Transverse colon (tissue), 4 donors: ENCODE results near the gene SLC19A1. TPM values are rescaled to one million over a fixed set of nuclear protein-coding genes. Genes with fewer than 3 reads are reported as not detected.

Experiments used
- DNase-seq: peaks from one replicate; pipeline ENCODE4 v3.0.0-alpha.2; 2019
- H3K27ac ChIP-seq, 4 donors: fragments of 200-600 bp; sonication (generic); 2 replicates each; pipeline ENCODE4 v1.5.1; 2016 to 2018; ENCODE audit warnings: inconsistent platforms in 4 of 4
- H3K27me3 ChIP-seq: fragments of 200-600 bp; sonication (generic); 2 replicates; pipeline ENCODE4 v1.5.1; 2017; ENCODE audit warnings: inconsistent platforms
- H3K36me3 ChIP-seq, 4 donors: fragments of 200-600 bp; sonication (generic); 2 replicates each; pipeline ENCODE4 v1.5.1; 2017 to 2019; ENCODE audit warnings: inconsistent platforms in 4 of 4
- H3K4me1 ChIP-seq, 4 donors: fragments of 200-600 bp; sonication (generic); 2 replicates each; pipeline ENCODE4 v1.5.1; 2017 to 2020; ENCODE audit warnings: inconsistent platforms in 4 of 4
- H3K4me3 ChIP-seq, 4 donors: fragments of 200-600 bp; sonication (generic); 1 replicate in 1 of 4; 2 replicates in 3 of 4; pipeline versions ENCODE4 v1.5.1 to v1.6.1; 2017 to 2019; ENCODE audit warnings: inconsistent platforms in 4 of 4
- H3K9me3 ChIP-seq, 2 donors: fragments of 200-600 bp; sonication (generic); 2 replicates each; pipeline ENCODE4 v1.5.1; 2017 to 2019; ENCODE audit warnings: inconsistent platforms in 2 of 2
- CTCF ChIP-seq, 5 experiments: fragments of 200-600 bp in 3 of 5; fragments of 450-650 bp in 2 of 5; sonication (generic) in 3 of 5; IDR thresholded peaks; 1 replicate in 2 of 5; 2 replicates in 3 of 5; pipeline ENCODE4 v1.5.1; 2016 to 2017; ENCODE audit warnings: antibody characterized with exemption in 5 of 5, inconsistent platforms in 3 of 5, mild to moderate bottlenecking in 2 of 5, moderate library complexity in 1 of 5
- EP300 ChIP-seq: sonication (generic); formaldehyde crosslinking; IDR thresholded peaks from one replicate; pipeline ENCODE4 v1.6.1; 2017; ENCODE audit warnings: antibody characterized with exemption, low read depth
- POLR2A ChIP-seq: fragments of 450-650 bp; IDR thresholded peaks from one replicate; pipeline ENCODE4 v1.6.1; 2016; ENCODE audit warnings: antibody characterized with exemption, mild to moderate bottlenecking, moderate library complexity
- POLR2AphosphoS5 ChIP-seq, 3 donors: sonication (generic); formaldehyde crosslinking; IDR thresholded peaks; one replicate each; pipeline ENCODE4 v1.6.1; 2016; ENCODE audit warnings: antibody characterized with exemption in 3 of 3
- WGBS, 2 donors: methylation state at CpG; one replicate each; pipeline ENCODE4 v1.1.5; 2018; ENCODE audit warnings: low coverage in 1 of 2; 5-methylcytosine and 5-hydroxymethylcytosine counted together
- in situ Hi-C, 4 donors: fragments of 200-750 bp; cut with MboI; loops; one replicate each; pipeline versions ENCODE4 v1.15.0 to v1.15.1; 2017; ENCODE audit warnings: low sequenced_read_pairs in 3 of 4, low pct_ligation_motif_present in 1 of 4, low pct_unique_long_range_greater_than_20kb in 1 of 4
- intact Hi-C: fragments of 100-400 bp; cut with DNase I; formaldehyde crosslinking; loops from one replicate; pipeline ENCODE4 v1.15.1; 2023; ENCODE audit warnings: low total_unique reads
- total RNA-seq, 4 donors: library from RNA; depleted of rRNA; stranded (reverse); fragments of >200 nt; gene quantifications; one replicate each; pipeline ENCODE4 v1.1.0, GENCODE V29; 2016

The SLC19A1 gene
- total RNA-seq, 4 donors from 2014 or later, result 8.3 to 24.1 (median 17.3) TPM

DNA sequence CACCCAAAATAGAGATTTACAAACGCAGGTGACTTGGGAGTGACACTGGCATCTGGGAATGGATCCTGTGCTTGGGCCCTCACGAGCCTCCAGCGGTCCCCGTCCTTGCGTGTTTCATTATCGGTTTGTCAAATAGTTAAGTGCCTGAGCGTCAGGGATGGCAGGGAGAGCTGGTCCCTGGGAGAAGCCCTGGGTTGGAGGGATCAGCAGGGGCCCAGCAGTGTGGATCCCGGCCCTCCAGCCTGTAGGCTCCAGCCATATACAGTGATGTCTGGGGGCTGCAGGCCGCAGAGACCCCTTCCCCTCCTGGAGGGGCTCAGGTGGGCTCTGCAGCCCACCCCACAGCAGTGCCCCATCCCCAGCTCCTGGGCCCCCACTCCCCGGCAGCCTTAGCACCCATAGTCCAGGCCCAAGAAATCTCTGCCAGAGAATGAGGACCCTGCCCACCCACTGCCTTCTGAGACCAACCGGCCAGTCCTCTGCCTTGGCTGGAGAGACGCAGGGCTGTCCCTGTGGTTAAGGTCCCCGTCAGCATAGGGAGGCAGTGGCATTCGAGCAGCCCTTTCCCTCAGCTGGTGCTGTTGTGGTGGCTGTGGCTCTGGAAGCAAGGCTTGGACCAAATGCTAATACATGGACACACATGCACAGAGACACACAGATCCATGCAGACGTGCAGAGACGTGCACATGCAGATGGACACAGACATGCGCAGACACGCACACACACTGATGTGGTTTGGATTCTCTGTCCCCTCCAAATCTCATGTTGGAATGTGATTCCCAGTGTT lies 2.4 kb upstream of the SLC19A1 start:
- H3K27ac ChIP-seq, result no peak overlapping the region
- H3K36me3 ChIP-seq, result no peaks in the 10 kb centered on the region
- intact Hi-C loops, result no loop called here
- DNase-seq, result no peak
- H3K27me3 ChIP-seq, result no peaks in the 10 kb centered on the region
- no peaks in the 10 kb centered on the region for H3K9me3 ChIP-seq
- WGBS, 2 donors, result 95% methylated on average over 17 of the region's 18 CpGs; no CpG with 5 or more reads in 1 of the 2 donors
- H3K4me3 ChIP-seq, result no peak overlapping the region
- no peak for TF ChIP-seq POLR2A
- TF ChIP-seq POLR2AphosphoS5 (IDR thresholded peaks at IDR 0.05), result no peak
- no peak for TF ChIP-seq EP300
- no peak for TF ChIP-seq CTCF (IDR thresholded peaks at IDR 0.05)
- in situ Hi-C loops, result no loop called here
- H3K4me1 ChIP-seq, result peaks cover 10 to 17% (median 14%) of the 10 kb centered on the region in 4 donors

- H3K27ac ChIP-seq, result no peak overlapping the region
- 40 to 73% methylated on average over 1 to 23 of the region's 23 CpGs for WGBS, 2 donors
- no peak overlapping the region for H3K4me3 ChIP-seq
- intact Hi-C loops (no loop called here), in situ Hi-C loops (no loop called here)
- TF ChIP-seq EP300 (no peak), POLR2AphosphoS5 (IDR thresholded peaks at IDR 0.05) (no peak), CTCF (IDR thresholded peaks at IDR 0.05) (no peak), POLR2A (no peak)
- no peaks in the 10 kb centered on the region for H3K27me3 ChIP-seq
- no peaks in the 10 kb centered on the region for H3K36me3 ChIP-seq
- peaks cover 10 to 17% (median 14%) of the 10 kb centered on the region in 4 donors for H3K4me1 ChIP-seq
- no peaks in the 10 kb centered on the region for H3K9me3 ChIP-seq
- DNase-seq, result no peak
Measured at GRCh38 chr21:45543710-45544448, 1.6 kb upstream of the SLC19A1 start.

DNA sequence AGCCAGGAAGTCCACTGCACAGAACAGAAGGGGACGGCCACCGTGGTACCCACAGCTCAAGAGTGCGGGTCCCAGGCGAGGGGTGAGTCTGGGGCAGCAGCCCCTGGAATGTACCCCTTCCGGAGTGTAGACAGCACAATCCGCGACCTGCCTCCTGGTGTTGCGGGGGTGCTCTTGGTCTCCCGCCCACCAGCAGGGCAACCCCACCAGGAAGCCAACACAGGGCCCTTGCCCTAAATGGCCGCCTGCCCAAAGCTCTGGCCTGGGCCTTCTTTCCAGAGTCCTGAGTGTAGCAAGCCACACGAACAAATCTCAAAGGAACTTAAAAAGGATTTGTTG lies 1.1 kb upstream of the SLC19A1 start:
- intact Hi-C loops, result no loop called here
- in situ Hi-C loops, result no loop called here
- no peaks in the 10 kb centered on the region for H3K9me3 ChIP-seq
- H3K4me1 ChIP-seq, result peaks cover 10 to 17% (median 14%) of the 10 kb centered on the region in 4 donors
- no peak overlapping the region for H3K27ac ChIP-seq
- no peaks in the 10 kb centered on the region for H3K27me3 ChIP-seq
- no peak for TF ChIP-seq POLR2A
- no peak for TF ChIP-seq CTCF (IDR thresholded peaks at IDR 0.05)
- no peak for TF ChIP-seq EP300
- TF ChIP-seq POLR2AphosphoS5 (IDR thresholded peaks at IDR 0.05), result no peak
- H3K36me3 ChIP-seq, result no peaks in the 10 kb centered on the region
- no peak for DNase-seq
- no peak overlapping the region for H3K4me3 ChIP-seq
- WGBS, 2 donors, result 81 to 100% methylated on average over 1 to 11 of the region's 11 CpGs

GRCh38 chr21:45542667-45543370 lies 579 bp upstream of the SLC19A1 start:
- Histone ChIP-seq H3K27me3 (no peaks in the 10 kb centered on the region), H3K9me3 (no peaks in the 10 kb centered on the region), H3K4me3 (peak overlapping the region; percentile 68 to 86 (median 81)), H3K4me1 (peaks cover 10 to 17% (median 14%) of the 10 kb centered on the region in 4 donors), H3K36me3 (no peaks in the 10 kb centered on the region), H3K27ac (peak overlapping the region; percentile 72 to 86 (median 82))
- TF ChIP-seq EP300, result no peak
- no peak for TF ChIP-seq CTCF (IDR thresholded peaks at IDR 0.05)
- no peak for TF ChIP-seq POLR2AphosphoS5 (IDR thresholded peaks at IDR 0.05)
- no peak for TF ChIP-seq POLR2A
- WGBS, 2 donors, result 32% methylated on average over 21 of the region's 55 CpGs; no CpG with 5 or more reads in 1 of the 2 donors
- intact Hi-C loops (no loop called here), in situ Hi-C loops (no loop called here)
- no peak for DNase-seq
